DND-41 (cell line): Measurements from ENCODE around the gene DGKH.
A peak's percentile ranks its signal among the peaks of the same experiment; 100 is the strongest.

Experiments used
- ATAC-seq: fragments of 200-7000 bp; cut with Tn5 transposase; 3 replicates; pipeline ENCODE4 v1.9.1; 2021; ENCODE audit warnings: low read depth; ENCODE audit not compliant: insufficient read depth
- DNase-seq: peaks from one replicate; pipeline ENCODE4 v3.0.0-alpha.2; 2020
- H2AFZ ChIP-seq: 2 replicates; pipeline ENCODE4 v1.6.0; 2012; ENCODE audit warnings: low read depth, low read length
- H3K27ac ChIP-seq: 2 replicates; pipeline ENCODE4 v1.5.1; 2012; ENCODE audit warnings: low read length, inconsistent platforms
- H3K27me3 ChIP-seq: fragments of 200-600 bp; sonication (generic); 2 replicates; pipeline ENCODE4 v1.6.0; 2012; ENCODE audit warnings: low read length, mild to moderate bottlenecking, inconsistent platforms; ENCODE audit not compliant: insufficient read depth, poor library complexity
- H3K36me3 ChIP-seq: 2 replicates; pipeline ENCODE4 v1.5.1; 2012; ENCODE audit warnings: low read length, inconsistent platforms; ENCODE audit not compliant: insufficient read depth
- H3K4me1 ChIP-seq: 2 replicates; pipeline ENCODE4 v1.5.1; 2012; ENCODE audit warnings: mild to moderate bottlenecking, low read length; ENCODE audit not compliant: insufficient read depth
- H3K4me2 ChIP-seq: 2 replicates; pipeline ENCODE4 v1.6.0; 2012; ENCODE audit warnings: mild to moderate bottlenecking, moderate library complexity, low read length, inconsistent platforms; ENCODE audit not compliant: insufficient read depth
- H3K4me3 ChIP-seq, 2 experiments: fragments of 200-600 bp in 1 of 2; shearing (Covaris generic) in 1 of 2; 2 replicates each; pipeline ENCODE4 v1.5.1; 2012 to 2016; ENCODE audit warnings: inconsistent platforms in 2 of 2, low read length in 2 of 2, mild to moderate bottlenecking in 2 of 2, low read depth in 1 of 2, moderate library complexity in 1 of 2
- H3K79me2 ChIP-seq: 2 replicates; pipeline ENCODE4 v1.6.0; 2012; ENCODE audit warnings: low read length, inconsistent platforms; ENCODE audit not compliant: insufficient read depth
- H3K9ac ChIP-seq: 2 replicates; pipeline ENCODE4 v1.6.0; 2012; ENCODE audit warnings: low read depth, mild to moderate bottlenecking, inconsistent platforms, low read length, moderate library complexity
- H3K9me3 ChIP-seq: 2 replicates; pipeline ENCODE4 v1.5.1; 2012; ENCODE audit warnings: low read length, moderate library complexity, mild to moderate bottlenecking, inconsistent platforms; ENCODE audit not compliant: insufficient read depth, severe bottlenecking
- H4K20me1 ChIP-seq: 2 replicates; pipeline ENCODE4 v1.6.0; 2012; ENCODE audit warnings: low read length; ENCODE audit not compliant: insufficient read depth
- CTCF ChIP-seq: IDR thresholded peaks from 2 replicates; pipeline ENCODE4 v1.5.1; 2012; ENCODE audit warnings: borderline replicate concordance, low read length, moderate library complexity, mild to moderate bottlenecking; ENCODE audit not compliant: poor library complexity, severe bottlenecking; ENCODE audit errors: extremely low read depth
- EZH2 ChIP-seq: IDR thresholded peaks from 3 replicates; pipeline ENCODE4 v1.6.1; 2012; ENCODE audit warnings: borderline replicate concordance, low read depth, mild to moderate bottlenecking, moderate library complexity, low read length, inconsistent platforms; ENCODE audit not compliant: severe bottlenecking

The DGKH gene

GRCh38 chr13:42215578-42216421 is 167.4 kb downstream of the DGKH start:
- Histone ChIP-seq H3K4me2 (no peak overlapping the region), H3K36me3 (peaks cover 17% of the 10 kb centered on the region; the same call in 1 of the 2 replicates), H3K4me1 (no peaks in the 10 kb centered on the region), H3K4me3 (no peak overlapping the region), H4K20me1 (no peaks in the 10 kb centered on the region), H3K9ac (no peak overlapping the region), H2AFZ (no peak overlapping the region), H3K27ac (no peak overlapping the region), H3K27me3 (no peaks in the 10 kb centered on the region), H3K79me2 (no peaks in the 10 kb centered on the region), H3K9me3 (no peaks in the 10 kb centered on the region)
- TF ChIP-seq CTCF (peak; percentile 64), EZH2 (no peak)
- DNase-seq (peak; percentile 36), ATAC-seq (peak; percentile 66; the same call in 2 of the 3 replicates)

- H3K9ac ChIP-seq: no peak overlapping the region
- H2AFZ ChIP-seq: no peak overlapping the region
- H3K9me3 ChIP-seq: no peaks in the 10 kb centered on the region
- no peak for DNase-seq
- no peaks in the 10 kb centered on the region for H3K79me2 ChIP-seq
- H3K27ac ChIP-seq: no peak overlapping the region
- ATAC-seq: no peak
- H3K4me3 ChIP-seq: no peak overlapping the region
- H4K20me1 ChIP-seq: no peaks in the 10 kb centered on the region
- no peaks in the 10 kb centered on the region for H3K27me3 ChIP-seq
- H3K4me2 ChIP-seq: no peak overlapping the region
- TF ChIP-seq EZH2: no peak
- no peak for TF ChIP-seq CTCF
- H3K4me1 ChIP-seq: no peaks in the 10 kb centered on the region
- H3K36me3 ChIP-seq: peaks cover 15% of the 10 kb centered on the region; the same call in 1 of the 2 replicates
Observed at GRCh38 chr13:42216422-42216735, 167.9 kb downstream of the DGKH start.

GRCh38 chr13:42218576-42218975 is 170.1 kb downstream of the DGKH start:
- DNase-seq (no peak), ATAC-seq (no peak)
- no peak overlapping the region for H3K27ac ChIP-seq
- no peaks in the 10 kb centered on the region for H3K79me2 ChIP-seq
- H3K27me3 ChIP-seq: no peaks in the 10 kb centered on the region
- H3K4me3 ChIP-seq: no peak overlapping the region
- no peak overlapping the region for H3K4me2 ChIP-seq
- no peaks in the 10 kb centered on the region for H3K9me3 ChIP-seq
- H4K20me1 ChIP-seq: no peaks in the 10 kb centered on the region
- TF ChIP-seq CTCF (no peak), EZH2 (no peak)
- H3K9ac ChIP-seq: no peak overlapping the region
- H3K4me1 ChIP-seq: no peaks in the 10 kb centered on the region
- H3K36me3 ChIP-seq: peaks cover 10% of the 10 kb centered on the region; the same call in 1 of the 2 replicates
- no peak overlapping the region for H2AFZ ChIP-seq
